GM19455 (cell line): ENCODE results near the gene PNPLA6.
"Not testable (repeated sequence)": the region's sequence is repeated elsewhere in the genome, so short reads cannot be mapped to it uniquely, and the experiment has no call there.

Experiments used
- ATAC-seq: cut with Tn5 transposase; IDR thresholded peaks from one replicate; pipeline ENCODE4 v1.9.1; 2021; ENCODE audit not compliant: unreplicated experiment

The PNPLA6 gene

DNA sequence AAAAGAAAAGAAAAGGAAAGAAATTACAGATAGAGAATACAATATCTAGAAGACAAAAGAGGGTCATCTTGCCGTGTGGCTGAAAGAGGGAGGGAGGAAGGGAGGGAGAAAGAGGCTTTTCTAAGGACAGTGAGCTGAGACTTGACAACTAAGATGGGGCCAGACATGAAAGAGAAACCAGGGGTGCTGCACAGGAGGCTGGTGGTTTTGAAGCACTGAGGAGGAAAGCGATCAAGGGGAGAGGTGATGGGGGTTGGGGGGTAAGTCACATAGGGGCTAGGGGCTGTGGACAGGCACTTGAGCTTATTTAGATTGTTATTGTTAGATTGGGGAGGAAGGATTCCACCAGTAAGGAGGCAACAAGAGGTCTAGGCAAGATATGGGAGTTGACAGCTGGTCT lies 17.3 kb downstream of the PNPLA6 start:
- no peak for ATAC-seq

GRCh38 chr19:7554565-7554964 lies 19.0 kb downstream of the PNPLA6 start:
- ATAC-seq = no peak

DNA sequence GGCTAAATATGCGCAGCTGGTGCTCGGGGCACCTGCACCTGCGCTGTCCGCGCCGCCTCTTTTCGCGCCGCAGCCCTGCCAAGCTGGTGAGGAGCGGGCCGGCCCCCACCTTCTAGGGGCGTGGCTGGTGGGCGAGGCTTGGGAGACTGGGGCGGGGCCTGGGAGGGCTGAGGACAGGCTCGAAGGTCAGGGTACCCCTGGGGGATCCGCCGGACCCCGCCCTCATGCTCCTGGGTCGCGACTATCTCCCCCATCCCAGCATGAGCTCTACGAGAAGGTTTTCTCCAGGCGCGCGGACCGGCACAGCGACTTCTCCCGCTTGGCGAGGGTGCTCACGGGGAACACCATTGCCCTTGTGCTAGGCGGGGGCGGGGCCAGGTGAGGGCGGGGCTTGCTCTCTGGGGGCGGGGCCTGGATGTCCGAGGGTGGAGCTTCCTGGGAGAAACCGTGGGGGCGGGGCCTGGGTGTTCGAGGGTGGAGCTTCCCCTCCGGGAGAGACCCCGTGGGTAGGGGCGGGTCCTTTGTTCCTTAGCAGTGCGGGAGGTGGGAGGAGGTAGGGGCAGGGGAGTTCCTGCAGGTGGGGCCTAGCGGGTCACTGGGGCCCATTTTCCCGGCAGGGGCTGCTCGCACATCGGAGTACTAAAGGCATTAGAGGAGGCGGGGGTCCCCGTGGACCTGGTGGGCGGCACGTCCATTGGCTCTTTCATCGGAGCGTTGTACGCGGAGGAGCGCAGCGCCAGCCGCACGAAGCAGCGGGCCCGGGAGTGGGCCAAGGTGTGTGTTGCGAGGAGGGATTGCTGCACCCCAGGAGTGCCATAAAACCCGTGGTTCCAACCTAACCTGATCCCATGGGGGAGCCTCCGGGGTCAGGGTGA lies 19.7 kb downstream of the PNPLA6 start:
- no peak for ATAC-seq

GRCh38 chr19:7556696-7557315 lies 21.3 kb downstream of the PNPLA6 start:
- no peak for ATAC-seq

- no peak for ATAC-seq
These were observed 23.1 kb downstream of the PNPLA6 start for GRCh38 chr19:7558667-7559066.

DNA sequence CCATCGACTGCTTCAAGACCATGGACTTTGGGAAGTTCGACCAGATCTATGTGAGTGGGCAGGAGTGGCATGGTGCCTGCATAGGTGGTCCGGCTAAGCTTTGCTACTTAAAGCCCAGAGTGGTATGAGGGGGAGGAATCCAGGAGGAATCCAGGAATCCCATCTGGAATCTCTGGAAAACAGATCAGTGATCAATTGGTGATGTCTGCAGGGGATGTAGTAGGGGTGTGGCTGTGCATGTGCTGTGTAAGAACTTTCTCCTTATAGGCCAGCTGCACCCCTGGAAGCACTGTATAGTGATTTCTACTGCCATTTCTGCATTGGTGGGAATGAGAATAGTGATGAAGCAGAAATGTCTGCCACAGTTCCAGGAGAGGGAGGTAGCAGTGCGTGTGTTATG lies 23.6 kb downstream of the PNPLA6 start:
- ATAC-seq = no peak

- no peak for ATAC-seq
These were observed 24.7 kb downstream of the PNPLA6 start for GRCh38 chr19:7560255-7560654.

DNA sequence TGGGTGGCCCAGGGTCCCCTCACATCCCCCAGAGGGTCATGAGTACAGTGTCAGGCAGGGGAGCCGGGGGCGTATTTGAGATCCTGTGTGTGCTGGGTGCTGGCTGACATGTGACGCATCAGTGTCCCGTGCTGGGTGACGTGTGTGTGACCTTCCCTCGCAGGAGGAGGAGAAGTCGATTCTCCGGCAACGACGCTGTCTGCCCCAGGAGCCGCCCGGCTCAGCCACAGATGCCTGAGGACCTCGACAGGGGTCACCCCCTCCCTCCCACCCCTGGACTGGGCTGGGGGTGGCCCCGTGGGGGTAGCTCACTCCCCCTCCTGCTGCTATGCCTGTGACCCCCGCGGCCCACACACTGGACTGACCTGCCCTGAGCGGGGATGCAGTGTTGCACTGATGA lies 25.8 kb downstream of the PNPLA6 start:
- no peak for ATAC-seq

GRCh38 chr19:7562646-7563393 lies 27.3 kb downstream of the PNPLA6 start:
- ATAC-seq = no peak

GRCh38 chr19:7564866-7565265 lies 29.3 kb downstream of the PNPLA6 start:
- no peak for ATAC-seq

DNA sequence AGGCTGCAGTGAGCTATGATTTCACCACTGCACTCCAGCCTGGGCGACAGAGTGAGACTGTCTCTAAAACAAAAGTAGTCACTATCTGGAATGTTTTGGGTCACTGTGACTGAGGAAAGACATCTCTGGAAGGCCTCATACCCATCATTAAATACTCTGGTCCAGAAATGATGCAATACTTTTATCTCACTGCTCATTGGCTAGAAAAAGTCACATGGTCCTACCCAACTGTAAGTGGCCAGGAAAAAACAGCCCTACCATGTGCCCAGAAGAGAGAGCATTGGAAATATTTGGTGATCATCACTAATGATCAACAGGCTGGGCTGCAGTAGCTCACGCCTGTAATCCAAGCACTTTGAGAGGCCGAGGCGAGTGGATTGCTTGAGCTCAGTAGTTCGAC lies 29.8 kb downstream of the PNPLA6 start:
- no peak for ATAC-seq

DNA sequence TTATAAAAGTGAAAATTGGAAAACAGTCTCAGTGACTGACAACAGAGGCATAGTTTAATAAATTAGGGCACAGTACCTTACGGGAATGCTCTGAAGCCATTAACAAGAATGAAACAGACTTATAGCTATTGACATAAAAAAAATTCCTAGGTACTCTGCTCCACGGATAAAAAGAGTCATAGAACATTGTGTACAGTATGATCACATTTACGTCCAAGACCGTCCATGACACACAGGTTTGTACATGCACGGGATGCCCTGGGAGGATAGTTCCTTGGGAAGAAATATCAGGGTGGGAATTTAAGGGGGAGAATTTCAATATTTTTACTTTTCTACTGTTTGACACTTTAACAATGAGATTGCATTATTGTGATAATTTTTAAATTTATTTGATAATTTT lies 35.2 kb downstream of the PNPLA6 start:
- no peak for ATAC-seq

DNA sequence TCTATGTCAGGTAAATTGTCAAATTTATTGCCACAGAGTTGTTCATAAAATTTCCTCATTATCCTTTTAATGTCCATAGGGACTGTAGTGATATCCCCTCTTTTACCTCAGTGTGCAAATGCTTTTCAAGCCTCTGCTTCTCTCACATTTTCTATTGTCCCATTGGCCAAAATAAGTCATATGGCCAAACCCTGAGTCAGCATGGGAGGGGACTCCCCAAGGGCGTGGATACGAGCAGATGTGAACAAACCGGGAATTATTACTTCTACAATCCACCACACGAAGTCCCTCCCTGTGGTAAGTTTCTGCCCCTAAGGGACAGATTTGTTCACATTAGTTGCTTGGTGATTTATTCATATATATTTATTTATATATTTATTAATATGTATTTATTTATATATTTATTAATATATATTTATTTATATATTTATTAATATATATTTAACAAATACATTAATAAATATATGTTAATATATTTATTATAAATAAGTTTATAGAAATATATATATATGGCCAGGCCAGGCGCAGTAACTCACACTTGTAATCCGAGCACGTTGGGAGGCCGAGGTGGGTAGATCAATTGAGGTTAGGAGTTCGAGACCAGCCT lies 40.0 kb downstream of the PNPLA6 start:
- no peak for ATAC-seq

DNA sequence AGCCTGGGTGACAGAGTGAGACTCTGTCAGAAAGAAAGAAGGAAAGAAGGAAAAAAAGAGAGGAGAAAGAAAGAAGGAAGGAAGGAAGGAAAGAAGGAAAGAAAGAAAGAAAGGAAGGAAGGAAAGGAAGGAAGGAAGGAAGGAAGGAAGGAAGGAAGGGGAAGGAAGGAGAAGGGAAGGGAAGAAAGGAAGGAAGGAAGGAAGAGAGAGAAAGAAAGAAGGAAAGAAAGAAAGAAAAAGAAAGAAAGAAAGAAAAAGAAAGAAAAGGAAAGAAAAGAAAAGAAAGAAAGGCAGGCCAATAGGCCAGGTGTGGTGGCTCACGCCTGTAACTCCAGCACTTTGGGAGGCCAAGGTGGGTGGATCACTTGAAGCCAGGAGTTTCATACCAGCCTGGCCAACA lies 41.9 kb downstream of the PNPLA6 start:
- ATAC-seq = not testable (repeated sequence)

GRCh38 chr19:7578127-7578526 lies 42.6 kb downstream of the PNPLA6 start:
- ATAC-seq = no peak

DNA sequence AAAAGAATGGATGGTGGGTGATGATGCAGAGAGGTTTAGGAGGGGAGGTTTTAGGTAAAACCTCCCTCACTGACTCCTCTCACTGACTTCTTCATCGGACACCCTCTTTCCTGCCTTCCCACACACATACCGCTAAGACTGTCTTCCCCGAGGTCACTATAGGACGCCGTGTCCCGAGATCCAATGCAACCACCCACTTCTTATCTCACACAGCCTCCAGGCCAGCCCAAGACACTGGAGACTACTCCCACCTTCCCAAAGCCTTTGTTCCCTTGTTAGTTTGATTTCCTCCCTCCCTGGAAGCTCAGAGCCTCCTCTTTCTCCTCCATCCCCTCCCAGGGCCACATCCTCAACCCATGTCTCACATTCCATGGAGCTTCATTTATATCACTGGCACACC lies 43.7 kb downstream of the PNPLA6 start:
- ATAC-seq = no peak

GRCh38 chr19:7582446-7582845 lies 46.9 kb downstream of the PNPLA6 start:
- ATAC-seq = no peak

DNA sequence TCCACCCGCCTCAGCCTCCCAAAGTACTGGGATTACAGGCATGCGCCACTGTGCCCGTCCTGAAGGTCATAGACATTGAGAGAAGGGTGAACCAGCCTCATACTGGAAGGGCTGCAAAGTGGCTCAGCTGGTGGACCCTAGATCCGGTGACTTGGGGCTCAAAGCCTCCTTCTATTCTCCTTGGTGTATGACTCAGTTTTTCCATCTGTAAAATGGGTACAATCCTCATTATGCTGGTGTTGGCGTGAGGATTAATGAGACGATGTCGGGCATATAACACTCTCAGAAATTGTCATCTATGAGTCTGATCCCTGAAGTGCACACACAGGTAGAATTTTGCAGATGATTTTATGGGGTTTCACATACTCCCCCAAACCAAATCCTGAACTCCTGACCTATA lies 54.3 kb downstream of the PNPLA6 start:
- ATAC-seq = no peak

DNA sequence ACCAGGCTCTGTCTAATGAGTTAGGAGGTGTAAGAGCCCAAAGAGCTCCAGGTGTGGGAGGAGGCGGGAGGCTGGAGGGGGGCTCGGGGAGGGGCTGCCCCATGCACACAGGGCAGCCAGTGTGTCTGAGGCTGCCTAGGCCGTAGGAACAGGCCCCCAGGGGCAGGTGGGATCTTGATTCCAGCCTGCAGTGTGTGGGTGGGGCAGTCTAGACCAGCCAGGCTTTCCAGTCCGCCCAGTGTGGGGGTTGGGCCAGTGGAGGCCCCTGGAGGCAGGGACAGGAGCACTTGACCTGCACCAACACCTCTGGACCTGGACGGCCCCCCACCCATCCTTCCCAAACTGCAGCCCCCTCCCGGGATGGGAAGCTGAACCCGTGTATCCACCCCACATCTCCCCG lies 54.7 kb downstream of the PNPLA6 start:
- ATAC-seq = no peak

GRCh38 chr19:7595466-7596133 lies 60.1 kb downstream of the PNPLA6 start, which contains the start of gene CAMSAP3:
CAMSAP3 (plus strand) TSS chr19:7595863; CDS start chr19:7596003, 140 bp downstream.
- ATAC-seq = no peak
